HG03571 (cell line): Measurements from ENCODE around the gene EIF3F.
"Not testable (repeated sequence)": the region's sequence is repeated elsewhere in the genome, so short reads cannot be mapped to it uniquely, and the experiment has no call there.

Experiments
- ATAC-seq: cut with Tn5 transposase; IDR thresholded peaks from one replicate; pipeline ENCODE4 v1.9.1; 2021; ENCODE audit not compliant: unreplicated experiment

EIF3F gene

DNA sequence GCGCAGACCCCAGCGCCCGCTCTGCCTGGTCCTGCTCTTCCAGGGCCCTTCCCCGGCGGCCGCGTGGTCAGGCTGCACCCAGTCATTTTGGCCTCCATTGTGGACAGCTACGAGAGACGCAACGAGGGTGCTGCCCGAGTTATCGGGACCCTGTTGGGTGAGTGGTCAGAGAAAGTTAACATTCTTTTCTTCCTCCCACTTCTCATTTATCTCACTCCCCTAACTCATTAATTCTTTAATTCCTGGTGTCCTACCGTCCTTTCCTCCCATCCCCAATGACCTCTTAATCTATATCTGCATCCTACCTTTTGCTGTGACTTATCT, 385 bp downstream of the EIF3F start:
- not testable (repeated sequence) for ATAC-seq

DNA sequence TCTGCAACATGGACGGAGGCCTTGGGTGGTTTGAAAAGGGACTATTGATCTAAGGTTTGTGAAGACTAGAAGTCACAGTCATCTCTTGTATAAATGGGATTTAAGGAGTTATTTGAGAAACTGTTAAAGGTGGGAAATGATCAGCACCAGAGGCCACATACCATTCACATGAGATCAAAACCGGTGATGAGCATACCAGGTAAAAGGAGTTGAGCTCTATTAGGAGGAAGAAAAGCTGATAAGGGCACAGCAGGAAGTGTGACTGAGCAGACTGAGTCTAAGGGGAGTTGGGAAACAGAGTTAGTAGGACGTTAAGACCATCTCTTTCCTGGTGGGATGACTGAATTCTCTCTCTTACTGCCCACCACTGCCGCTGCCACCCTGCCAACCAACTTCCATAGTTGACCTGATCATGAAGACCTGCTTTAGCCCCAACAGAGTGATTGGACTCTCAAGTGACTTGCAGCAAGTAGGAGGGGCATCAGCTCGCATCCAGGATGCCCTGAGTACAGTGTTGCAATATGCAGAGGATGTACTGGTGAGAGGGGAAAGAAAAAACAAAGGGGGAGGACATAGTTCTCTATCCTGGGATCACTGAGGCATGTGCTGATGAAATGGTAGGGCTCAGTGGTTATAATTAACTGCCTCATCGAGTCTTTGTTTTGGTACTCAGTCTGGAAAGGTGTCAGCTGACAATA, 7.6 kb downstream of the EIF3F start:
- no peak for ATAC-seq

DNA sequence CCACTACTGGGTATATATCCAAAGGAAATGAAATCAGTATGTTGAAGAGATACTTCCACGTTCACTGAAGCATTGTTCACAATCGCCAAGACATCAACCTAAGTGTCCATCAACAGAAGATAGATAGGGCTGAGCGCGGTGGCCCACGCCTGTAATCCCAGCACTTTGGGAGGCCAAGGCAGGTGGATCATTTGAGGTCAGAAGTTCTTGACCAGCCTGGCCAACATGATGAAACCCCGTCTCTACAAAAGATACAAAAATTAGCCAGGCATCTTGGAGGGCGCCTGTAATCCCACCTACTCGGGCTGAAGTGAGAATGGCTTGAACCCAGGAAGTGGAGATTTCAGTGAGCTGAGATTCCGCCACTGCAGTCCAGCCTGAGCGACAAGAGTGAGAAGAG, 12.7 kb downstream of the EIF3F start:
- no peak for ATAC-seq

DNA sequence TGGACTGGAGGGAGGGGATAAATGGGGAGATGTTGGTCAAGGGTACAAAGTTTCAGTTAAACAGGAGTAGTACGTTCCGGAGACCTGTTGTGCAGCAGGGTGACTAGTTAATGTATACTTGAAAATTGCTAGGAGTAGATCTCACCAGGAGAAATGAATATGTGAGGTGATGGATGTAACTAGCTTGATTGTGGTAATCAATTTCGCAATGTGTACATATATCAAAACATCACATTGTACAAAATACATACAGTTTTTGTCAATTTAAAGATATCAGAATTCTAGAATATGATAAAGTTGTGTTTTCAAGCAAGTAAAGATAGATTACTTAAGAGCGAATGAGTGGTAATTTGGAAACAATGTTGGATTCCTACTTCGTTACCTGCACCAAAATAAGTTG, 13.3 kb downstream of the EIF3F start:
- no peak for ATAC-seq

DNA sequence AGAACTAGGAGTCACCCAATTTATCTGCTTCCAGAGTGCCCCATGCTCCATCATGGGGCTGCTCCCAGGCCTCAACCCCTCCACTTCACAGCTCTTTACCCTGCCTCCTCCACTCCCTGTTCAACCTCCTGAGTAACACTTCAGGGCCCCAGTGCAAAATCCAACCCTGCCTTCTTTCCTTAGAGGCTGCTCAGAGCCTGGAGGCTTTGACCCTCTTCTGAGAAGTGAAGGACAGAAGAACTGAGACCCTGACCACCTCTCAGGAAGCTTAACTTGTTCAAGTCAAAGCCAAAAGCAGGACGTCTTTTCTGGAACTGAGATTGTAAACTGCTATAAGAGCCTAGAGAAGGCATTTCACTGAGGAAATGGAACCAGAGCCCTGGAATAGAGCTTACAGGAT, 15.5 kb downstream of the EIF3F start:
- ATAC-seq = no peak

DNA sequence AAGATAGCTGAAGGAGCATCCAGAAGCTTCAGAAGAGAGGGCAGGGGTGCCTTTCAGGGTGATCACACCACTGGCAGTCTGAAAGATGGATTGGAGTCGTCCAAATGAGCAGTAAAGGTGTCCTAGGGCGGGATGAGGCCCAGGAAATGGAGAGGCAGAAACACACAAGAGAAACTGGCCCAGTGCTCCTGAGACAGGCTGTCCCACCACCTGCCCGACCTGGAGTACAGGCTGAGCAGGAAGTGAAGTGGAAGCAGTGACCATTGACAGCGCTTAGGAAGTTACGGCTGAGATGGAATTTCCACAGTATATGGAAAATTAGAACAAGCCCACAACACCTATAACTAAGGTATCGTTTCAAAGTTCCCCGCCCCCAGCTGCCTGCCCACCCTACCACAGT, 16.1 kb downstream of the EIF3F start:
- ATAC-seq = no peak

DNA sequence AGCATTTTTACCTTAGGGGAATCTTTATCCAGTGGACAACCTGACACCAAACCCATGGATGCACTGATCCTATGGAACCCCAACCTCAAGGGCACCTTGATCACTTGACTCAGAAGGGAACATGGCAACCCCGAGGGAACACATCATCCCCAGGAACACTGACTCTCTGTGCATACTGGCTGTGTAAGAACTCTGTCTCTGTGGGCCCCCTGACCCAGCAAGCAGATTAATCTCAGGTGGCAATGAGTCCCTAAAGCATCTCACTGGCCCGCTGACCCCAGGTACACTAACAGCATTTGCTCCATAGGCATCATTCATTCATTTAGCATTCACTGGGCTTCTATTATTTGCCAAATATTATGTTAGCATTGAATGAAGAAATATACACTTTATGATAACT, 16.9 kb downstream of the EIF3F start:
- no peak for ATAC-seq

DNA sequence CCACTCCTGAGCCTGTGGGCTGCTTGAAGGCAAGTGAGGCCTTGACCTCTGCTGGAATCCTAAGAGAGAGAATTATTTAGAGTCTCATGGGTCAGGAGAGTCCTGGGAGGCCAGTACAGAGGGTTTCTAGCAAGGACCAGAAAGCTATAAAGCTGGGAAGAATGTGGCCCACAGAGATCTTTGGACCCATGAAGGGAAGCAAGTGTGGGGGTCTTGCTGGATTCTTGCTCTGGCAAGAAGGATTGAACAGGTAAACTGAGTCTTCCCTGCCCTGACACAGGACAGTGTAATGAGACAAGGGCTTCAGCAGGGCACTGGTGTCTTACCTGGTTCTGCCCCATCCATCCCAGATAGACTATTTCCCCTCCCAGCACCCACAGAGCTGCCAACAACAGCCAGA, 18.4 kb downstream of the EIF3F start:
- ATAC-seq = no peak

DNA sequence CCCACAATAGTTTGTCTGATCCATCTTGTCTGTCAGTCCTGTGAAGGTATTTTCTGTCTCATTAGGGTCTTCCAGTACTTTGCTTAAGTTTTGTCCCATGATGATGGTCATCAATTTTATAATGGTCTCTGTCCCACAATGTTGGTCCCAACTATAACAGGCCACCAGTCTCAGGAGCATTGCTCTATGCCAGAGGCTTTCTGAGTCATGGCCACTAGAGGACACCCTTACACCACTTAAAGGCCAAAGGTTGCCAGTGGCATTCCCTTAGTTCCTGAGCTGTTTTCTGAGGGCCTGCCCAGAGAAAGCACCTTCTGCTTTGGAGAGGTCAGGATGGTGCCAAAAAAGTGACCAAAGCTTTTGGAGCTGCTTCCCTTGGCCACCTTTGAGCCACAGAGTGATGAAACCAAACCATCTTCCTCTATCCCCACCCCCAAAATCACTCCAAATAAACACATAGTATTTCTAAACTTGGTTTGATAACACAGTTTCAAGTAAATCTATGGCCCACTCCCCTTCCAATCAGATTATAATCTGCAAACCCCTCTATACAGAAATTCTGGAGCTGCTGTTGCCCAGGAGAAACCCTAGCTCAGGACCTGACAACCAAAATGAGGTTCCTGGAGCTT, 19.3 kb downstream of the EIF3F start:
- ATAC-seq = peak; percentile 67

DNA sequence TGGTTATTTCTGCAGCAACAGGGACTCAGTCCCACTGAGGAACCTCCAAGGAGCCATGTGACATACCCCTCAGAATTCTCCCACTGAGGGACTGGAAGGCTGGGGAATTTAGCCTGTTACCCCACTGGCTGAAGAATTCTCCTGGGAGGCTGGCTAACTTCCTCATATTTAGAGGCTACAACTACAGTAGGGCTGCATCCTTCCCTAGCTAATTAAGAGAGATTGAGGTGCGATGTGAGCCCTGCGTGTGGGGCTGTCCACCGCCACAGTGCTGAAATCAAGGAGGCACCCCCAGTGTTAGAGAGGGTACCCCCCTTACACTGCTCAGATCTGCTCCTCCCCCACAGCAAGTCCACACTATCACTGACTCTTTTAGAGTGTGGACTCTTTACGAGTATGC, 21.1 kb downstream of the EIF3F start:
- ATAC-seq = no peak

DNA sequence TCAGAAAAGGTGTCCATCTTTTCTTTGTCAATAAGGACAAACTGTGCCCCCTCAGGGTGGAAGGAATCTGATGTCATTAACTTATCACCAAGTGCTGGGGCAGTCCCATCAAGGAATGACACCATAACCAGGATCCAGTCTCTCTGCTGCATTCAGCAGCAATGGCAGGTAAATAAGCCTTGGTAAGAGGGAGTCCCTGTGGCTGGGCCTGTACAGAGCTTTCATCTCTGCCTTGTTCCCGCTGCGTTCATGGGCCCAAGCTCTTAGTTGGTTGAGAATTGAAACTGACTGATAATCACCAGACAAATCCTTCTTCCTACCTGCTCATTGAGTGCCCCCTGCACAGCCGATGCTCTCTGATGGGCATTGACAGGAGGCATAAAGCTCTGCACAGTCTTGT, 22.7 kb downstream of the EIF3F start:
- no peak for ATAC-seq

DNA sequence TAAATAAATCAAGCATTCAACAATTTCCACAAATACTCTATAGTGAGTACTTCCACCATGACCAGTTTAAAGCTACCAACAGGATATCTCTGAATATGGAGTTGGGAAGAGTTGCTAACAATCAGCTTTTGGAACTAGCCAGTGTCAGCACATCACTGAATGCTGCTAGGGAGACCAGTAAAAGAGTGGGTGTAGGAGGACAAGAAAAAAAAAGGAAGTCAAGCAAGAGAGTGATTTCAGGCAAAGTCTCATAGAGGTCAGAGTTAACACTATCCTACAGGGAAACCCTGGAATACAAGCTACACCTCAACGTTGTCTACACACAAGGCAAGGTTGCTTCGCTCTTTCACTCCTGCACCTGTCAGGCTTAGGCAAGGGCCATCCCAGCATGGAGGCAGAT, 24.2 kb downstream of the EIF3F start:
- no peak for ATAC-seq

DNA sequence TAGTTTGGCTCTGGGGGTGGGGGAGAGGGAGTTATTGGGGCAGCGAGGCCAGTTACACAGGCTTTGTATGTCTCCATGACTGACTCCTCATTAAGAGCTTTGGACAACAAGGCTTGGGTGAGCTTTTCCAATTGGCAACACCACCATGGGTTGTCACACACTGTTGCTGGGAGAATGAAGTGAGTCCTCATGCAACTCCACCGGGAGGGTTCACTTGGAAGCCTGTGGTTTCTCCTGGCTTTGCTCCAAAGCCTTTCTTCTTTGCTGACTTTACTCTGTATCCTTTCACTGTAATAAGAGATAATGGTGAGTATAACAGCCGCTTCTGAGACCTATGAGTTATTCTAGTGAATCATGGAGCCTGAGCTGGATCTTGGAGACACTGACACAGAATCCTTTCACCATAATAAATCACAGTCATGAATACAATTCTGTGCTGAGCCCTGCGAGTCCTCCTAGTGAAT, 24.9 kb downstream of the EIF3F start:
- no peak for ATAC-seq

DNA sequence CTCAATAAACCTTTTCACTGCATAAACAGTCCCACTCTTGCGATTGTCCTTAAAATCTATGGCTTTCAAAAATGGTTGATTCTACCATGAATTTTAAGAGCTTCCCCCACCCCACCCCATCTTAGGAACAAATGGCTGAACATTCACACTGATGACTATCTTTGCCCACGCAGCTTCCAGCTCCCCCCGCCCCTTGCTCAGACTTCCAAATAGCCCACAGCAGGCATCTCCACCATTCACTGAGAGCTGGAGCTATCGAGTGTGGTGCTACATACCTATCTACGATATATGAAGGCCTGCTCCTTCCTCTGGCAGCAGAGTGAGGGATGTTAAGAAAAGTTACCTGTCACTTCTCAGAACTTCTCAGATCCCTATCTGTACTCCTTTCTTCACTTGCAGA, 26.7 kb downstream of the EIF3F start:
- no peak for ATAC-seq

DNA sequence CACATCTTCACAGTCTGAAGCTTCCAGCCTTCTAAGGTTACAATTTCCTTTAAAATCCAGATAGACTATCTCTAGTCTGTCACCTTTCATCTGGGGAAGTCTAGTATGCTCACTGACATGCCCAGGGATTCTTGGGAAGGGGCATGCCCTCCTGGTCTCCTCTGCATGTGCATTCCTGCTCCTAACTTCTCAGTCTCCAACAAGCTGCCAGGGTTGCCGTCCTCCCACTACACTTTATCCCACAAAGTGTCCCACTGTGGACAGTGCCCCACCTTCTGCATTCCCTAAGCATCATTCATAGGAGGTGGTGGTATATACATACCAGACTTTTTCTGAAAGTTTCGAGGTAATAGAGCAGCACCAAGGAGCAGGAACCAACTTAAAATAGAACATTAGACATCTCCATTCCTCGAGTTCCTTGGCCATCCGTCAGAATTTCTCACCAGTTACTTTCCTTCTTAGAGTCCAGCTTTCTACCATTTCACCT, 28.7 kb downstream of the EIF3F start:
- no peak for ATAC-seq

DNA sequence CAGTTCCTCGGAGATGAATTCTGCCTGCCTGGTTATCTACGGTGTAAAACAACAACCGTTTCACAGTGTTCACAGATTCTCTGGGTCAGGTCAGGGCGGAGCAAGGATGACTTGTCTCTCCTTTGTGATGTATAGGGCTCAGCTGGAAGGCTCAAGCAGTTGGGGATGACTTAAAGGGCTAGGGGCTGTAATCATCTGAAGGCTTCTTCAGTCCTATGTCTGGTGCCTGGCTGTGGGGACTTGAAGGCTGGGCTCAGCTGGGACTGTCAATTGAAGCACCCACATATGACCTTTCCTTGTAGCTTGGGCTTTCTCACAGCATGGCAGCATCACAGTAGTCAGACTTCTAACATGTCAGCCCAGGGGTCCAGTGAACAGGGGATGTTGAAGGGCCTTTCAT, 29.3 kb downstream of the EIF3F start:
- no peak for ATAC-seq

DNA sequence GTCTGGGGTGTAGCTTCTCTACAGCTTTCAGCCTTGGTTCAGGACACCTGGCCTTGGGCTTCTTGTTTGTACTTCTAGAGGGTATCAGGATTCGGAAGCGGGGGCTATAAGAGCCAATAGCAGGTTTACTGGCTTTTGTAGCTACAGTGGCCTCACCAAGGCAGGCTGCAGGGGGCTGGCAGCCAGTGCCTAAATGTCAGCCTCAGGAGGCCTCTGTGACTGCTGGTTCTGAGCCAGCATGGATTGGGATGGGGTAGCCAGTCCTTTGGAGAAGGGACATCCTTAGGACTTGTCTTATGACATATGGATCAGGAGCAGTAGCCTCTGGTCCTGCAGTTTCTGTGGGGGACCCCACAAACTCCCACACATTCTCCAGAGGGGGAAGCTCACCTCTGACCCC, 29.9 kb downstream of the EIF3F start:
- ATAC-seq = no peak

DNA sequence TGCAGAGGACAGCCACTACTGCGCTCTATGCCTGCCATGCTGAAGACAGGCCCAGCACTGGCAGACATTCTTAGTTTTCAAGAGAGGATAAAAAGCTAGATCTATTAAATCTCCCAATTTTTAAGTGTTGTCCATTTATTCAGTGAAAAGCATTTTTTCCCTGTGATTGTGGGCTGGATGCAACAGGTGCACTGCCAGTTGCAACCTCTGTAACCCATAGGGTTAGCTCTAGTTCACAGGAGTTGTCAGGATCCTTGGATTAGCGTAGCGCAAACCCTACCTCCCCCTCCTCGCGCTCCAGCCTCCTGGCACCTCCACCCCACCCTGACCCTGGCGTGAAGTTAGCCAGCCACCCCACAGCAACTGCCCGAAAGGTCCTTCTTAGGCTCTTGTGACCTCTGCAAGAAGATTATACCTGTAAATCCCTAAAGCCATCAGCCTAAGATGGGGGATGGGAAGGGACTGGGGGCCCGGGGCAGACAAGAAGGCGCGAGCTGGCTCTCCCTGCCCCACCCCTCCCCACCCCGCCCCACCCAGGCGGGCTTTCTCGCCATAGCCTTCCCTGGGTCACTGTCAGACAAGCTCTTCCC, 30.9 kb downstream of the EIF3F start:
- no peak for ATAC-seq

DNA sequence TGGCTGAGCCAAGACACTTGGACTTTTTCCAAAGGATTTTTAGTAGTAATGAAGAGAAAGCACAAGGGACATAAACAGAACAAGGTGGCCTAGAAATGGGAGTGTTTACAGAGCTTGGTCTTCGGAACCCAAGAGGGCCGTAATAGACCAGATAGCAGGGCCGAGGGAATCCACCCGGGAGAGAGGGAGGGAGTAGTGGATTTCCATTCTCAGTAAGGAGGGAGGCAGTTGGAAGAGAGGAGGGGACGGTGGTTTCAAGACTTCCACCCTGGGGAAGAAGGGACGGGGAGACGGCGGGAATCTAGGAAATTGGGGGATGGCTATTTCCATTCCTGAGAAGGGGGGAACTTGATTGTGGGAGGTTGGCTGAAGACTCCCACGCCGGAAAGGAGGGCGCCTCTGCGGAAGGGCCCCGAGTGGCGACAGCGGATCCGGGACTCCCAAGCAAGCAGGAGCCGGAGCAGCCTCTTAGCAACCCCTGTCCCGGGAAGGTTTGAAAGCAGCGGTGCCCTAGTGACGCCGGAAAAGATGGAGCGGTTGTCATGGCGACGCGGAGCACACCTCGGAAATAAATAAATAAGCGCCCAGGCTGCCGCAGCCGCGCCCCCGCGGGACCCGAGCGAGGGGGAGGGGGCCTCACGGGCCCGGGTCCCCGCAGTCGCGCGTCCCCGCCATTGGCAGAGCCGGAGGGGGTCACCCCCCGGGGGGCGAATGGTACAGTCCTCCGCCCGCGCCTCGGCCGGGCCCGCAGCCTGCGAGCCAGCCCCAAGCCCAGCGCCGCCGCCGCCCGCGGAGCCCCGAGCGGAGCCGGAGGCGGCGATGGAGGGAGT, 31.6 kb downstream of the EIF3F start:
- ATAC-seq = no peak

DNA sequence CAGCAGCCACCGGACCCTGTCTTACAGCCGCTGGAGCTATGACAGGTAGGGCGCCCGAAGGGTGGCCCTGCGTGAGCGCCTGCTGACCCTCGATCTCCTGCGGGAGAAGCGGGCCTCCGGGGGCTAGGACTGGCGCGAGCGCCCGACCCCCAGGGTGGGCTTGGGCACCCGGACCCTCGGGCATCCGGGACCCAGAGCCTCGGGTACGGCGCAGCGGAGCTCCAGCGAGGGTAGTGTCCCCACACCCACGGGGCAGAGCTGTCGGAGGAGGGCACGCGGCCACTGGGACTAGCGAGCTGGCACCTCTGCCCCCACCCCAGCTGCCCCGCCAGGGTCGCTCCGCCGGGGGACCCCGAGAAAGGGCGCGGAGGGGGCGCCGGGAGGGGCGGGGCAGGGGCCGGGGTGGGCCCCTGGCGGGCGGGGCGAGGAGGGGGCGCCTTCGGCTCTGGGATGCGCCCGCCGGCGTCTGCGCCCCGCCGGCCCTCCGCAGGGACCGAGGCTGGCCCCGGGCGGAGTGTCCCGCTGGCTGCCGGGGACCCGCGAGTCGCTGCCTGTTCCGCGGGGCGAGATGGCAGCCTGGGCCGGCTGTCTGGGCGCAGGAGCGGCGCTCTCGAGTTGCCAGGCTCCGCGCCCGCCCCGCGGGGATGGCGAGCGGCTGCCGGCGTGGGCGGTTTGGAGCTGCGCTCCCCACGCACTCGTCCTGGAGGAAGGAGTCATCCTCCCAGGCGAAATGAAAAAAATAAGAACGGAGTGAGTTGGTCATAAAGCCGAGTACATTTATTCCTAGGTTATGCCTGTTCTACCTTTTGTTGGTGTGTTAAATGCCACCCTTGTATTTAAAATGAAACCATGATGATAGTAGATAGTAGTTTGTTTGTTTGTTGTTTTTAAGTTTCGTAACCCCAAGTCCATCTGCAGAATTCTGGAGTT, 32.4 kb downstream of the EIF3F start:
- no peak for ATAC-seq

DNA sequence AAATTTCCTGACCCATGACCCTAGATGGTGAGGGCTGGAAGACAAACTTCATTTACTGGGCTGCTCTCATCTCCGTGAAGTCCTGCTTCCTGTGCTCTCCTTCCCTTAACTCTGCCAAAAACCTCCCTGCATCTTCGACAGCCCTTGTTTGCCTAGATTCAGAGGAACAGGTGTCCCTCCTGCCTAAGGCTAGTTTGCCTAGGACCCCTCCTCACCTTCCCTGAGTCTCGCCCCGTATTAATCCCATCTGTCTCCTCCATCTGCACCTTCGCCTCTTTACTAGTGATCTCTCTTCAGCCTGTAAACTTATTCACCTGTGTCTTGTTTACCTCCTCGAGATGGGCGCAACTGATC, 33.1 kb downstream of the EIF3F start:
- no peak for ATAC-seq
